GM18499 (cell line): ENCODE measurements around the gene ALDH2.
"Not testable (repeated sequence)": the region's sequence is repeated elsewhere in the genome, so short reads cannot be mapped to it uniquely, and the experiment has no call there.

Experiments
- ATAC-seq: cut with Tn5 transposase; IDR thresholded peaks from one replicate; pipeline ENCODE4 v1.9.1; 2021; ENCODE audit warnings: moderate number of reproducible peaks; ENCODE audit not compliant: insufficient read depth, unreplicated experiment

Gene ALDH2

GRCh38 chr12:111823891-111824290 is 57.2 kb downstream of the ALDH2 start:
- ATAC-seq = no peak

GRCh38 chr12:111824312-111824711 is 57.6 kb downstream of the ALDH2 start:
- not testable (repeated sequence) for ATAC-seq

- ATAC-seq = no peak
Observed at GRCh38 chr12:111825509-111825908, 58.8 kb downstream of the ALDH2 start.

GRCh38 chr12:111826316-111826715 is 59.6 kb downstream of the ALDH2 start:
- no peak for ATAC-seq

GRCh38 chr12:111826992-111827391 is 60.3 kb downstream of the ALDH2 start:
- no peak for ATAC-seq

- ATAC-seq = no peak
Observed at GRCh38 chr12:111827907-111828306, 61.2 kb downstream of the ALDH2 start.

- no peak for ATAC-seq
Observed at GRCh38 chr12:111828338-111828979, 61.7 kb downstream of the ALDH2 start.

- not testable (repeated sequence) for ATAC-seq
Observed at GRCh38 chr12:111829635-111830034, 62.9 kb downstream of the ALDH2 start.

- not testable (repeated sequence) for ATAC-seq
Observed at GRCh38 chr12:111834740-111835386, 68.1 kb downstream of the ALDH2 start.

GRCh38 chr12:111835531-111836181 is 68.9 kb downstream of the ALDH2 start:
- not testable (repeated sequence) for ATAC-seq

GRCh38 chr12:111838353-111838752 is 71.6 kb downstream of the ALDH2 start:
- no peak for ATAC-seq

GRCh38 chr12:111840807-111841206 is 74.1 kb downstream of the ALDH2 start:
- ATAC-seq = no peak

GRCh38 chr12:111841236-111841749 is 74.6 kb downstream of the ALDH2 start:
- ATAC-seq = no peak

GRCh38 chr12:111841750-111842555 is 75.2 kb downstream of the ALDH2 start, which contains the start of gene MAPKAPK5:
TSS of gene MAPKAPK5 (plus strand) at chr12:111842228. CDS start at chr12:111842734, 506 bp downstream.
- peak; percentile 50 for ATAC-seq

GRCh38 chr12:111842556-111843396 is 76.0 kb downstream of the ALDH2 start:
- no peak for ATAC-seq

GRCh38 chr12:111846016-111846415 is 79.3 kb downstream of the ALDH2 start:
- ATAC-seq = no peak

- no peak for ATAC-seq
Observed at GRCh38 chr12:111850526-111850925, 83.8 kb downstream of the ALDH2 start.

GRCh38 chr12:111858186-111858585 is 91.5 kb downstream of the ALDH2 start:
- no peak for ATAC-seq

- ATAC-seq = no peak
Observed at GRCh38 chr12:111858778-111859177, 92.0 kb downstream of the ALDH2 start.
